ENCODE measurements around the gene ERC2.

The ERC2 gene

GRCh38 chr3:56121716-56122115 is 346.6 kb downstream of the ERC2 start:
- Histone ChIP-seq H2AFZ (ENCODE audit: low read length) (no peak overlapping the region), H3K9me2 (replicated peaks; ENCODE audit: low read depth, low read length) (no peaks in the 10 kb centered on the region), H3K79me2 (ENCODE audit: insufficient read depth, low read length) (no peaks in the 10 kb centered on the region), H3K4me2 (ENCODE audit: low read depth, low read length, poor library complexity, severe bottlenecking) (no peak overlapping the region), H3K36me3 (ENCODE audit: insufficient read depth, low read length) (no peaks in the 10 kb centered on the region), H4K20me1 (ENCODE audit: insufficient read depth, low read length, poor library complexity, severe bottlenecking) (no peaks in the 10 kb centered on the region), H3K9ac (ENCODE audit: low read depth, low read length, poor library complexity, severe bottlenecking) (no peak overlapping the region), H3K4me3 (ENCODE audit: low read length, poor library complexity, severe bottlenecking) (no peak overlapping the region), H3K4me1 (ENCODE audit: insufficient read depth, low read length, poor library complexity, severe bottlenecking) (no peaks in the 10 kb centered on the region), H3F3A (ENCODE audit: low read depth) (no peaks in the 10 kb centered on the region), H3K27me3 (ENCODE audit: insufficient read depth, low read length, poor library complexity, severe bottlenecking) (no peaks in the 10 kb centered on the region), H3K9me3 (ENCODE audit: insufficient read depth, low read depth, low read length) (no peaks in the 10 kb centered on the region)
- TF ChIP-seq CTCF (conservative IDR thresholded peaks at IDR 0.05; ENCODE audit: low read length): no peak
- no peak for TF ChIP-seq EZH2phosphoT487 (IDR thresholded peaks at IDR 0.05; ENCODE audit: borderline replicate concordance)

GRCh38 chr3:56119575-56120349 is 348.5 kb downstream of the ERC2 start:
- H3K9ac ChIP-seq (ENCODE audit: low read depth, low read length, poor library complexity, severe bottlenecking): no peak overlapping the region
- no peaks in the 10 kb centered on the region for H4K20me1 ChIP-seq (ENCODE audit: insufficient read depth, low read length, poor library complexity, severe bottlenecking)
- H3K27me3 ChIP-seq (ENCODE audit: insufficient read depth, low read length, poor library complexity, severe bottlenecking): no peaks in the 10 kb centered on the region
- H3F3A ChIP-seq (ENCODE audit: low read depth): no peaks in the 10 kb centered on the region
- no peaks in the 10 kb centered on the region for H3K9me2 ChIP-seq (replicated peaks; ENCODE audit: low read depth, low read length)
- no peak overlapping the region for H3K4me2 ChIP-seq (ENCODE audit: low read depth, low read length, poor library complexity, severe bottlenecking)
- no peaks in the 10 kb centered on the region for H3K36me3 ChIP-seq (ENCODE audit: insufficient read depth, low read length)
- H3K4me3 ChIP-seq (ENCODE audit: low read length, poor library complexity, severe bottlenecking): no peak overlapping the region
- no peaks in the 10 kb centered on the region for H3K4me1 ChIP-seq (ENCODE audit: insufficient read depth, low read length, poor library complexity, severe bottlenecking)
- TF ChIP-seq EZH2phosphoT487 (IDR thresholded peaks at IDR 0.05; ENCODE audit: borderline replicate concordance) (no peak), CTCF (conservative IDR thresholded peaks at IDR 0.05; ENCODE audit: low read length) (no peak)
- no peaks in the 10 kb centered on the region for H3K9me3 ChIP-seq (ENCODE audit: insufficient read depth, low read depth, low read length)
- H3K79me2 ChIP-seq (ENCODE audit: insufficient read depth, low read length): no peaks in the 10 kb centered on the region
- H2AFZ ChIP-seq (ENCODE audit: low read length): no peak overlapping the region

GRCh38 chr3:56118968-56119367 is 349.3 kb downstream of the ERC2 start:
- Histone ChIP-seq H3K9me3 (ENCODE audit: insufficient read depth, low read depth, low read length) (no peaks in the 10 kb centered on the region), H3K27me3 (ENCODE audit: insufficient read depth, low read length, poor library complexity, severe bottlenecking) (no peaks in the 10 kb centered on the region), H4K20me1 (ENCODE audit: insufficient read depth, low read length, poor library complexity, severe bottlenecking) (no peaks in the 10 kb centered on the region), H3K4me3 (ENCODE audit: low read length, poor library complexity, severe bottlenecking) (no peak overlapping the region), H3K36me3 (ENCODE audit: insufficient read depth, low read length) (no peaks in the 10 kb centered on the region), H3K9me2 (replicated peaks; ENCODE audit: low read depth, low read length) (no peaks in the 10 kb centered on the region), H3K4me2 (ENCODE audit: low read depth, low read length, poor library complexity, severe bottlenecking) (no peak overlapping the region), H3K4me1 (ENCODE audit: insufficient read depth, low read length, poor library complexity, severe bottlenecking) (no peaks in the 10 kb centered on the region), H3K79me2 (ENCODE audit: insufficient read depth, low read length) (no peaks in the 10 kb centered on the region), H3F3A (ENCODE audit: low read depth) (no peaks in the 10 kb centered on the region), H3K9ac (ENCODE audit: low read depth, low read length, poor library complexity, severe bottlenecking) (no peak overlapping the region), H2AFZ (ENCODE audit: low read length) (no peak overlapping the region)
- TF ChIP-seq EZH2phosphoT487 (IDR thresholded peaks at IDR 0.05; ENCODE audit: borderline replicate concordance) (no peak), CTCF (conservative IDR thresholded peaks at IDR 0.05; ENCODE audit: low read length) (no peak)
